ENCODE results near the gene GLIS1. TPM values are rescaled to one million over a fixed set of nuclear protein-coding genes. Genes with fewer than 3 reads are reported as not detected.

Gene GLIS1
- total and polyA plus RNA-seq, 11 donors: 0.06 to 0.35 (median 0.13) TPM; not detected in 6

GRCh38 chr1:53696571-53696970 is 42.4 kb downstream of the GLIS1 start:
- intact Hi-C loops (cut with DNase I): no loop called here
- no peak for ATAC-seq

GRCh38 chr1:53696051-53696450 is 42.9 kb downstream of the GLIS1 start:
- TF ChIP-seq POLR2A (IDR thresholded peaks at IDR 0.05): no peak
- TF ChIP-seq, protein P1, sequence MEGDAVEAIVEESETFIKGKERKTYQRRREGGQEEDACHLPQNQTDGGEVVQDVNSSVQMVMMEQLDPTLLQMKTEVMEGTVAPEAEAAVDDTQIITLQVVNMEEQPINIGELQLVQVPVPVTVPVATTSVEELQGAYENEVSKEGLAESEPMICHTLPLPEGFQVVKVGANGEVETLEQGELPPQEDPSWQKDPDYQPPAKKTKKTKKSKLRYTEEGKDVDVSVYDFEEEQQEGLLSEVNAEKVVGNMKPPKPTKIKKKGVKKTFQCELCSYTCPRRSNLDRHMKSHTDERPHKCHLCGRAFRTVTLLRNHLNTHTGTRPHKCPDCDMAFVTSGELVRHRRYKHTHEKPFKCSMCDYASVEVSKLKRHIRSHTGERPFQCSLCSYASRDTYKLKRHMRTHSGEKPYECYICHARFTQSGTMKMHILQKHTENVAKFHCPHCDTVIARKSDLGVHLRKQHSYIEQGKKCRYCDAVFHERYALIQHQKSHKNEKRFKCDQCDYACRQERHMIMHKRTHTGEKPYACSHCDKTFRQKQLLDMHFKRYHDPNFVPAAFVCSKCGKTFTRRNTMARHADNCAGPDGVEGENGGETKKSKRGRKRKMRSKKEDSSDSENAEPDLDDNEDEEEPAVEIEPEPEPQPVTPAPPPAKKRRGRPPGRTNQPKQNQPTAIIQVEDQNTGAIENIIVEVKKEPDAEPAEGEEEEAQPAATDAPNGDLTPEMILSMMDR (IDR thresholded peaks at IDR 0.05): no peak
- DNase-seq (no peak), ATAC-seq (no peak)
- H3K4me3 ChIP-seq: no peak overlapping the region
- 82 to 89% (median 85%) methylated on average over 5 of the region's 5 CpGs for WGBS, 4 donors
- peaks cover 0 to 22% (median 0%) of the 10 kb centered on the region in 9 donors for H3K27me3 ChIP-seq
- intact Hi-C loops (cut with DNase I): no loop called here
- H3K27ac ChIP-seq: no peak overlapping the region
- peaks cover 0 to 11% (median 0%) of the 10 kb centered on the region in 12 donors for H3K4me1 ChIP-seq
- H3K36me3 ChIP-seq: no peaks in the 10 kb centered on the region
- H3K9me3 ChIP-seq: no peaks in the 10 kb centered on the region

More at GRCh38 chr1:53696571-53696970, 42.4 kb downstream of the GLIS1 start:
- Histone ChIP-seq H3K9me3 (no peaks in the 10 kb centered on the region), H3K4me1 (peaks cover 0 to 11% (median 0%) of the 10 kb centered on the region in 12 donors), H3K36me3 (no peaks in the 10 kb centered on the region), H3K27ac (no peak overlapping the region), H3K27me3 (peaks cover 0 to 21% (median 0%) of the 10 kb centered on the region in 9 donors), H3K4me3 (no peak overlapping the region)
- WGBS, 4 donors: 88 to 92% (median 89%) methylated on average over 11 of the region's 11 CpGs
- DNase-seq: no peak
- TF ChIP-seq POLR2A (IDR thresholded peaks at IDR 0.05): no peak
- TF ChIP-seq, protein P1 (IDR thresholded peaks at IDR 0.05): no peak

DNA sequence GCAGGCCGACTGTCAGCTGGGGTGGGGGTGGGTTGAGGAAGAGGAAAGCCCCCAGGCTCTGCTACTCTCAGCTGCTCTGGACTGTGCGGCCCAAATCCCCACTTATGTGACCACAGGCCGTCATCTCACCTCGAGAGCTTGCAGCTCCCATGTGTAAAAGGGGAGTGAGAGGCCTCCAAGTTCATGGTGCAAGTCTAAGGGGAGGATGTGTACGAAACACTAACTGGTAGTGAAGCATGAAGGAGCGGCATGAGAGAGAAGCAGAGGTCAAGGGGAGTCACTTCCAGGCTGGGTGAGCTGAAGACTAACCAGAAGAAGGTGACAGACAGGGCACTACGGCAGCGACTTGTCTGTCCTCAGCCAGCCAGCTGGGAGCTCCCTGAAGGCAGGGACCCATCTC is 43.8 kb downstream of the GLIS1 start:
- Histone ChIP-seq H3K4me1 (peaks cover 0 to 11% (median 0%) of the 10 kb centered on the region in 12 donors), H3K27ac (no peak overlapping the region), H3K27me3 (peaks cover 0 to 31% (median 0%) of the 10 kb centered on the region in 9 donors), H3K9me3 (no peaks in the 10 kb centered on the region), H3K36me3 (no peaks in the 10 kb centered on the region), H3K4me3 (no peak overlapping the region)
- WGBS, 4 donors: 76 to 87% (median 82%) methylated on average over 8 of the region's 8 CpGs
- intact Hi-C loops (cut with DNase I): no loop called here
- TF ChIP-seq, protein P1 (IDR thresholded peaks at IDR 0.05): no peak
- no peak for TF ChIP-seq POLR2A (IDR thresholded peaks at IDR 0.05)
- ATAC-seq (no peak), DNase-seq (no peak)

- WGBS, 4 donors: 92 to 99% (median 97%) methylated on average over 10 of the region's 10 CpGs
- Histone ChIP-seq H3K27me3 (peaks cover 0 to 35% (median 0%) of the 10 kb centered on the region in 9 donors), H3K36me3 (no peaks in the 10 kb centered on the region), H3K4me3 (no peak overlapping the region), H3K4me1 (peaks cover 0 to 11% (median 0%) of the 10 kb centered on the region in 12 donors), H3K9me3 (no peaks in the 10 kb centered on the region), H3K27ac (no peak overlapping the region)
- intact Hi-C loops (cut with DNase I): no loop called here
- ATAC-seq (no peak), DNase-seq (no peak)
- TF ChIP-seq, protein P1 (IDR thresholded peaks at IDR 0.05): no peak
- no peak for TF ChIP-seq POLR2A (IDR thresholded peaks at IDR 0.05)
These were observed 44.3 kb downstream of the GLIS1 start for GRCh38 chr1:53694718-53695091.

Measured in heart left ventricle (tissue), 16 donors.